Activated T-helper 1 cell treated with anti-CD3 and anti-CD28 coated beads, Interleukin-12 subunit alpha, Interleukin-12 subunit beta, Interleukin-2, Interleukin-4 antibody, amounts not matched to agents 30 ng/mL and 10 ng/mL and 1 ng/mL, durations not matched to agents 14 hours and 24 hours and 36 hours (primary cell): Measurements from ENCODE around the gene NABP2. TPM values are rescaled to one million over a fixed set of nuclear protein-coding genes. Genes with fewer than 3 reads are reported as not detected.

Experiments
- DNase-seq: peaks from one replicate; pipeline ENCODE4 v3.0.0; 2021; ENCODE audit warnings: low spot score
- H3K27ac Mint-ChIP-seq: one replicate; pipeline ENCODE4 v1.8.0; 2021; ENCODE audit warnings: mild to moderate bottlenecking, mixed read lengths
- H3K27me3 Mint-ChIP-seq: one replicate; pipeline ENCODE4 v1.8.0; 2022; ENCODE audit warnings: mild to moderate bottlenecking, moderate library complexity, mixed read lengths; ENCODE audit not compliant: insufficient read depth
- H3K36me3 Mint-ChIP-seq: one replicate; pipeline ENCODE4 v1.8.0; 2021; ENCODE audit warnings: low read depth, mixed read lengths
- H3K4me1 Mint-ChIP-seq: one replicate; pipeline ENCODE4 v1.8.0; 2021; ENCODE audit warnings: low read depth, mixed read lengths
- H3K4me3 Mint-ChIP-seq: one replicate; pipeline ENCODE4 v1.8.0; 2021; ENCODE audit warnings: mild to moderate bottlenecking, moderate library complexity, mixed read lengths
- H3K9me3 Mint-ChIP-seq: one replicate; pipeline ENCODE4 v1.8.0; 2021; ENCODE audit warnings: mixed read lengths
- intact Hi-C: fragments of 100-400 bp; cut with micrococcal nuclease; formaldehyde crosslinking; loops from one replicate; pipeline ENCODE4 v1.15.1; 2024
- total RNA-seq: library from RNA; stranded (reverse); gene quantifications from 2 replicates; pipeline ENCODE4 v1.2.3, GENCODE V29; 2022

NABP2 gene
- total RNA-seq, 1 donor from 2014 or later, result 102 TPM

DNA sequence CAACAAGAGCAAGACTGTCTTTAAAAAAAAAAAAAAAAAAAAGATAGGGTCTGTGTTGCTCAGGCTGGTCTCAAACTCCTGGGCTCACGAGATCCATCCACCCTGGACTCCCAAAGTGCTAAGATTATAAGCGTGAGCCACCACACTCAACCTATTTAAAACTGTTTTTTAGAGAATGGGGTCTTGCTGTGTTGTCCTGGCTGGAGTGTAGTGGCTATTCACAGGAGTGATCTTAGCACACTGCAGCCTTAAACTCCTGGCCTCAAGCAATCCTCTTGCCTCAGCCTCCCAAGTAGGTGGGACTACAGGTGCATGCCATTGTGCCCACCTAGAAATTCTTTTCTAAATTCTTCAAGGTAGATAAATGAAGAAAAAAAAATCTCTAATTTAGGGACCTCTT, 50.2 kb downstream of the NABP2 start:
- Mint-ChIP-seq H3K36me3 (peaks cover 47% of the 10 kb centered on the region), H3K9me3 (no peaks in the 10 kb centered on the region), H3K27ac (no peak overlapping the region), H3K4me1 (no peaks in the 10 kb centered on the region), H3K27me3 (no peaks in the 10 kb centered on the region), H3K4me3 (no peak overlapping the region)
- DNase-seq, result no peak
- intact Hi-C loops, result no loop called here

DNA sequence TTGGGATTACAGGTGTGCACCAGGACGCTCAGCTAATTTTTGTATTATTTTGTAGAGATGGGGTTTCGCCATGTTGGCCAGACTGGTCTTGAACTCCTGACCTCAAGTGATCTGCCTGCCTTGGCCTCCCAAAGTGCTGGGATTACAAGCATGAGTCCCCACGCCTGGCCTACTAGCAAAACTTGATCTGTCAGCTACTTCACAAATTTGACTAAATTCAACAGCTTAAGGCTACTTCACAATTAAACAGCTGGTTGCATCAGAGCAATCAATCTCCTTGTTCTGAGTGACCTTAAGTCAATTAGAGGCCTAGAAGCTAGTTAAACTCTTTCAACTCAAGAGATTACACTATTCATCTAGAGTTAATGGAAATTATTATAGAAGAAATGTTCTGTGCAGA, 54.8 kb downstream of the NABP2 start:
- Mint-ChIP-seq H3K4me1 (no peaks in the 10 kb centered on the region), H3K36me3 (peaks cover 40% of the 10 kb centered on the region), H3K4me3 (no peak overlapping the region), H3K27me3 (no peaks in the 10 kb centered on the region), H3K27ac (no peak overlapping the region), H3K9me3 (no peaks in the 10 kb centered on the region)
- intact Hi-C loops, result no loop called here
- no peak for DNase-seq

Other genes starting within 250 kb of the NABP2 start
- gene SUOX, start 227.1 kb upstream of the NABP2 start, total RNA-seq, result 12.0 and 12.9 TPM in 2 replicates
- gene IKZF4, start 203.3 kb upstream of the NABP2 start, total RNA-seq, result 31.9 and 35.7 TPM in 2 replicates
- 35.4 and 38.2 TPM in 2 replicates for gene RPS26, start 182.4 kb upstream of the NABP2 start, total RNA-seq
- 0.51 and 0.65 TPM in 2 replicates for gene ERBB3, start 144.2 kb upstream of the NABP2 start, total RNA-seq
- 404 and 419 TPM in 2 replicates for gene PA2G4, start 119.8 kb upstream of the NABP2 start, total RNA-seq
- gene RPL41, start 107.7 kb upstream of the NABP2 start, total RNA-seq, result 3,669 and 3,676 TPM in 2 replicates
- gene ZC3H10, start 106.1 kb upstream of the NABP2 start, total RNA-seq, result 13.5 and 13.7 TPM in 2 replicates
- gene ESYT1, start 96.1 kb upstream of the NABP2 start, total RNA-seq, result 159 and 161 TPM in 2 replicates
- 58.8 and 67.6 TPM in 2 replicates for gene MYL6B, start 71.8 kb upstream of the NABP2 start, total RNA-seq
- gene MYL6, start 66.0 kb upstream of the NABP2 start, total RNA-seq, result 786 and 802 TPM in 2 replicates
- 124 and 132 TPM in 2 replicates for gene SMARCC2, start 34.9 kb upstream of the NABP2 start, total RNA-seq
- 46.9 and 47.2 TPM in 2 replicates for gene RNF41, start 2.4 kb upstream of the NABP2 start, total RNA-seq
- 0.54 and 1.4 TPM in 2 replicates for gene SLC39A5, start 5.7 kb downstream of the NABP2 start, total RNA-seq
- gene ANKRD52, start 34.0 kb downstream of the NABP2 start, total RNA-seq, result 71.0 and 83.9 TPM in 2 replicates
- gene COQ10A, start 42.6 kb downstream of the NABP2 start, total RNA-seq, result 17.8 and 18.0 TPM in 2 replicates
- 269 and 280 TPM in 2 replicates for gene CS, start 76.0 kb downstream of the NABP2 start, total RNA-seq
- gene CNPY2, start 91.6 kb downstream of the NABP2 start, total RNA-seq, result 170 and 172 TPM in 2 replicates
- gene PAN2, start 109.7 kb downstream of the NABP2 start, total RNA-seq, result 20.9 and 21.3 TPM in 2 replicates
- 40.0 and 43.3 TPM in 2 replicates for gene IL23A, start 114.5 kb downstream of the NABP2 start, total RNA-seq
- gene STAT2, start 135.8 kb downstream of the NABP2 start, total RNA-seq, result 70.2 and 71.3 TPM in 2 replicates
- not detected in 2 replicates for gene APOF, start 138.5 kb downstream of the NABP2 start, total RNA-seq
- 44.9 and 45.8 TPM in 2 replicates for gene TIMELESS, start 225.1 kb downstream of the NABP2 start, total RNA-seq
- gene MIP, start 230.3 kb downstream of the NABP2 start, total RNA-seq, result not detected in 2 replicates
- gene SPRYD4, start 244.2 kb downstream of the NABP2 start, total RNA-seq, result 5.0 and 5.5 TPM in 2 replicates